Measurements from ENCODE around the gene GPC6. TPM values are rescaled to one million over a fixed set of nuclear protein-coding genes. Genes with fewer than 3 reads are reported as not detected.

The GPC6 gene
- total and polyA plus RNA-seq, 2 experiments from 2014 or later, result 14.4 to 20.8 TPM

- WGBS, 2 experiments (ENCODE audit: low coverage in 1 of 2, low lambda C conversion rate in 2 of 2, missing lambda C conversion rate in 2 of 2), result 65 to 69% methylated on average over 5 of the region's 5 CpGs
- Histone ChIP-seq H3K4me1 (ENCODE audit: insufficient read depth) (no peaks in the 10 kb centered on the region), H3F3A (ENCODE audit: insufficient read depth) (no peaks in the 10 kb centered on the region), H3K4me2 (ENCODE audit: unreplicated experiment) (no peak overlapping the region), H3K79me2 (ENCODE audit: insufficient read depth) (no peaks in the 10 kb centered on the region), H3K9me3 (ENCODE audit: low read depth) (no peaks in the 10 kb centered on the region), H3K9me2 (ENCODE audit: insufficient read depth) (no peaks in the 10 kb centered on the region), H3K27ac (no peak overlapping the region), H3K4me3 (no peak overlapping the region), H4K20me1 (ENCODE audit: insufficient read depth) (no peaks in the 10 kb centered on the region), H3K36me3 (ENCODE audit: low read depth) (no peaks in the 10 kb centered on the region), H2AFZ (no peak overlapping the region), H3K9ac (no peak overlapping the region), H3K27me3 (replicated peaks; ENCODE audit: insufficient read depth) (no peaks in the 10 kb centered on the region)
- in situ Hi-C loops (cut with MboI), result no loop called here
- DNase-seq, result no peak
- no peak for TF ChIP-seq EZH2phosphoT487 (IDR thresholded peaks at IDR 0.05; ENCODE audit: insufficient read depth, low read depth)
- TF ChIP-seq EZH2 (IDR thresholded peaks at IDR 0.05; ENCODE audit: insufficient read depth, poor library complexity, severe bottlenecking), result no peak
These were observed 755.7 kb downstream of the GPC6 start for GRCh38 chr13:93982179-93982918.

GRCh38 chr13:93984052-93984451, 757.4 kb downstream of the GPC6 start:
- whole genome bisulfite sequencing, 2 experiments (ENCODE audit: low coverage in 1 of 2, low lambda C conversion rate in 2 of 2, missing lambda C conversion rate in 2 of 2), result 94 to 96% methylated on average over 1 of the region's 1 CpG
- no peak overlapping the region for H3K27ac ChIP-seq
- no peak overlapping the region for H3K4me3 ChIP-seq
- H3K9me2 ChIP-seq (ENCODE audit: insufficient read depth), result no peaks in the 10 kb centered on the region
- no peaks in the 10 kb centered on the region for H3K79me2 ChIP-seq (ENCODE audit: insufficient read depth)
- in situ Hi-C loops (cut with MboI), result no loop called here
- H3K9me3 ChIP-seq (ENCODE audit: low read depth), result no peaks in the 10 kb centered on the region
- no peak for DNase-seq
- H3K4me1 ChIP-seq (ENCODE audit: insufficient read depth), result no peaks in the 10 kb centered on the region
- no peak overlapping the region for H3K9ac ChIP-seq
- no peaks in the 10 kb centered on the region for H4K20me1 ChIP-seq (ENCODE audit: insufficient read depth)
- H3K27me3 ChIP-seq (replicated peaks; ENCODE audit: insufficient read depth), result no peaks in the 10 kb centered on the region
- no peak overlapping the region for H2AFZ ChIP-seq
- no peaks in the 10 kb centered on the region for H3F3A ChIP-seq (ENCODE audit: insufficient read depth)
- TF ChIP-seq EZH2phosphoT487 (IDR thresholded peaks at IDR 0.05; ENCODE audit: insufficient read depth, low read depth) (no peak), EZH2 (IDR thresholded peaks at IDR 0.05; ENCODE audit: insufficient read depth, poor library complexity, severe bottlenecking) (no peak)
- H3K36me3 ChIP-seq (ENCODE audit: low read depth), result no peaks in the 10 kb centered on the region
- H3K4me2 ChIP-seq (ENCODE audit: unreplicated experiment), result no peak overlapping the region

GRCh38 chr13:93984876-93985275, 758.3 kb downstream of the GPC6 start:
- in situ Hi-C loops (cut with MboI), result no loop called here
- Histone ChIP-seq H3K27ac (no peak overlapping the region), H3K36me3 (ENCODE audit: low read depth) (no peaks in the 10 kb centered on the region), H3K4me1 (ENCODE audit: insufficient read depth) (no peaks in the 10 kb centered on the region), H3K4me3 (no peak overlapping the region), H3K27me3 (replicated peaks; ENCODE audit: insufficient read depth) (no peaks in the 10 kb centered on the region), H3K9me2 (ENCODE audit: insufficient read depth) (no peaks in the 10 kb centered on the region), H3F3A (ENCODE audit: insufficient read depth) (no peaks in the 10 kb centered on the region), H4K20me1 (ENCODE audit: insufficient read depth) (no peaks in the 10 kb centered on the region), H3K4me2 (ENCODE audit: unreplicated experiment) (no peak overlapping the region), H3K9ac (no peak overlapping the region), H2AFZ (no peak overlapping the region), H3K79me2 (ENCODE audit: insufficient read depth) (no peaks in the 10 kb centered on the region), H3K9me3 (ENCODE audit: low read depth) (no peaks in the 10 kb centered on the region)
- DNase-seq, result no peak
- 92 to 94% methylated on average over 4 to 5 of the region's 5 CpGs for WGBS, 2 experiments (ENCODE audit: low coverage in 1 of 2, low lambda C conversion rate in 2 of 2, missing lambda C conversion rate in 2 of 2)
- no peak for TF ChIP-seq EZH2 (IDR thresholded peaks at IDR 0.05; ENCODE audit: insufficient read depth, poor library complexity, severe bottlenecking)
- no peak for TF ChIP-seq EZH2phosphoT487 (IDR thresholded peaks at IDR 0.05; ENCODE audit: insufficient read depth, low read depth)

- Histone ChIP-seq H3K4me2 (ENCODE audit: unreplicated experiment) (no peak overlapping the region), H3K4me3 (no peak overlapping the region), H4K20me1 (ENCODE audit: insufficient read depth) (no peaks in the 10 kb centered on the region), H3K4me1 (ENCODE audit: insufficient read depth) (no peaks in the 10 kb centered on the region), H3K79me2 (ENCODE audit: insufficient read depth) (no peaks in the 10 kb centered on the region), H3K9me3 (ENCODE audit: low read depth) (no peaks in the 10 kb centered on the region), H3K36me3 (ENCODE audit: low read depth) (no peaks in the 10 kb centered on the region), H3F3A (ENCODE audit: insufficient read depth) (no peaks in the 10 kb centered on the region), H3K9ac (no peak overlapping the region), H3K27me3 (replicated peaks; ENCODE audit: insufficient read depth) (no peaks in the 10 kb centered on the region), H3K27ac (no peak overlapping the region), H3K9me2 (ENCODE audit: insufficient read depth) (no peaks in the 10 kb centered on the region), H2AFZ (no peak overlapping the region)
- no peak for DNase-seq
- TF ChIP-seq EZH2 (IDR thresholded peaks at IDR 0.05; ENCODE audit: insufficient read depth, poor library complexity, severe bottlenecking) (no peak), EZH2phosphoT487 (IDR thresholded peaks at IDR 0.05; ENCODE audit: insufficient read depth, low read depth) (no peak)
- in situ Hi-C loops (cut with MboI), result no loop called here
These were observed 760.9 kb downstream of the GPC6 start for GRCh38 chr13:93987458-93987857.

- in situ Hi-C loops (cut with MboI), result no loop called here
- Histone ChIP-seq H3K9ac (no peak overlapping the region), H3K4me3 (no peak overlapping the region), H3K27ac (no peak overlapping the region), H3K9me3 (ENCODE audit: low read depth) (no peaks in the 10 kb centered on the region), H4K20me1 (ENCODE audit: insufficient read depth) (no peaks in the 10 kb centered on the region), H3K27me3 (replicated peaks; ENCODE audit: insufficient read depth) (no peaks in the 10 kb centered on the region), H3K79me2 (ENCODE audit: insufficient read depth) (no peaks in the 10 kb centered on the region), H3F3A (ENCODE audit: insufficient read depth) (no peaks in the 10 kb centered on the region), H2AFZ (no peak overlapping the region), H3K36me3 (ENCODE audit: low read depth) (no peaks in the 10 kb centered on the region), H3K9me2 (ENCODE audit: insufficient read depth) (no peaks in the 10 kb centered on the region), H3K4me2 (ENCODE audit: unreplicated experiment) (no peak overlapping the region), H3K4me1 (ENCODE audit: insufficient read depth) (no peaks in the 10 kb centered on the region)
- DNase-seq, result no peak
- TF ChIP-seq EZH2 (IDR thresholded peaks at IDR 0.05; ENCODE audit: insufficient read depth, poor library complexity, severe bottlenecking), result no peak
- no peak for TF ChIP-seq EZH2phosphoT487 (IDR thresholded peaks at IDR 0.05; ENCODE audit: insufficient read depth, low read depth)
These were observed 765.0 kb downstream of the GPC6 start for GRCh38 chr13:93991569-93991968.

Data from GM23248 (cell line).